Posterior vena cava (tissue), 2 donors: ENCODE data around the gene USP16. TPM values are rescaled to one million over a fixed set of nuclear protein-coding genes. Genes with fewer than 3 reads are reported as not detected.
"Not testable (repeated sequence)": the region's sequence is repeated elsewhere in the genome, so short reads cannot be mapped to it uniquely, and the experiment has no call there.

Source experiments
- DNase-seq: peaks from one replicate; pipeline ENCODE4 v3.0.0-alpha.2; 2020; ENCODE audit warnings: low spot score
- intact Hi-C, 2 donors: fragments of 100-400 bp; cut with DNase I; formaldehyde crosslinking; loops; one replicate each; pipeline versions ENCODE4 v1.14.1 to v1.14.2; 2022 to 2023
- long read RNA-seq, 2 donors: library from polyadenylated mRNA; unstranded; transcript quantifications; one replicate each; pipeline ENCODE4 v2.0.0, GENCODE V29; 2020 to 2021
- total RNA-seq, 2 donors: library from RNA; stranded (reverse); fragmentation: NEBNext Ultra II Directional; extraction: Animal tissue kit (Norgen Biotek cat#: 25700); gene quantifications; one replicate each; pipeline ENCODE4 v1.2.1, GENCODE V29; 2021
- donor health status: DM: yes; HTN: yes; CAD: no.
- donor health status: DM: yes; HTN: yes; CAD: no.

USP16 gene
- total RNA-seq: 10 to 100 TPM; 34.7 to 43.4 TPM
- long read RNA-seq, donor 1, partial matches to known transcripts: 7 of 10 reads
- long read RNA-seq, donor 1, other reads (novel, unspliced or antisense): 0 of 10 reads
- long read RNA-seq, donor 2, partial matches to known transcripts: 12 of 15 reads
- long read RNA-seq, donor 2, other reads (novel, unspliced or antisense): 3 of 15 reads

DNA sequence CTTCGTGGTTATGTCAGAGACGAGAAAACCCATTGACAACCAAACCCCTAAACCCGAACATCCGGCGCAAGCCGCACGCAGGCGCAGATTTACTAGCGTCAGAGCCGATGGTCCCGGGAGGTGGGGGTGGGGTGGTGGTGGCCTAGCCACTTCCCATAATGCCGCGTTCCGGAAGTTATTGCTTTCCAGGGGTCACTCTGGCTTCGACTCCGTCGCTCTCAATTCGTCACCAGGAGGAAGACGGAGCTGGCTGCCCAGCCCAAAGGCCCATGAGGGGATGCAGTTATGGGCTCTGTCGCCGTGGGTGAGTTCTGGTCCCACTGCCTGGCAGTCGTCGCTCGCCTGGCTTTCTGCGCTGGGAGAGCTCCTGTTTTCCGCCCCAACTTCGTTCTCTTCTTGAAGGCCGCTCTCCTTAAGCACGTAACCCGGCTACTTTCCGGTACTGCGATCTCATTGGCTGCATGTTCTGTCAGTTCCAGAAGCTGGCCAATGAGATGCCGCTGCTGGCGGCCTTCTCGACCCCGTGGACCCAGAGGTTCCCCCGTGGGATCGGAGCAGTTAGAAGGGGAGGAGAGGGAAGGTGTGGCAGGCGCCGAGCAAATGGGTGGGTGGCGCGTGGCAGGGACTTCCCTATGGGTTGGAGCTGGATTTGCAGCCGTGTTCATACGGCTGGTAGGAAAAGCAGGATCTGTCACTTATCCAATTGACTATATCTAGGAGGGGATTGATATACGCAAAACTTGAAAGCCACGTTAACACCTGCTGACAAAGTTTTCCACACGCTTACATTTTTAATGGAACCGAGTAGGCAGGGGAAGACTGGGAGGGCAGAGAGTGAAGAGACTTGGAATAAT, at the start of gene USP16:
Gene USP16, plus strand, starts transcription at position 195 of the 854 bp plus-strand sequence. CDS start 3,246 bp downstream, outside the sequence.
- peak; percentile 97 for DNase-seq
- intact Hi-C loops: no loop called here

GRCh38 chr21:28975397-28975796, 49.1 kb upstream of the USP16 start:
- intact Hi-C loops: no loop called here
- no peak for DNase-seq

- DNase-seq: no peak
Observed at GRCh38 chr21:28979092-28979491, 45.4 kb upstream of the USP16 start.

GRCh38 chr21:28982637-28983036, 41.8 kb upstream of the USP16 start:
- intact Hi-C loops: no loop called here

More at GRCh38 chr21:28979092-28979491, 45.4 kb upstream of the USP16 start:
- intact Hi-C loops: no loop called here

DNA sequence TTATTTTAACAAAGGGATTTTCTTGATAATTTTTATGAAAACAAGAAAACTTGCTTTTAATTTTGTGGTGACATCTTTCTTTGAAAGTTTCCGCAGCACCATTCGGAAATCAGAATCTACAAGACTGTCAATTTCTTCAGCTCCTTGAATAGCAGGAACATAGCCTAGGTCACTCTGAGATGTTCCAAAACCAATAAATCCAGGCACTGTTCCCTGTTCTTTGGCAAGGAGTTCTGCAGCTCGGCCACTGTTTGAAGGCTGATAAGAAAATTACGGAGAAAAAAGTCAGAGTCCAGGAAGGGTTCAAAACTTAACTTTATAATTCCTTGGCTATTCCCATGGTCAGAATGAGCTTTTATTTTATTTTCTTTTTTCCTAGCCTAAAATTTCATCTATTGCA, 37.8 kb upstream of the USP16 start:
- intact Hi-C loops: no loop called here

More at GRCh38 chr21:28982637-28983036, 41.8 kb upstream of the USP16 start:
- DNase-seq: no peak

DNA sequence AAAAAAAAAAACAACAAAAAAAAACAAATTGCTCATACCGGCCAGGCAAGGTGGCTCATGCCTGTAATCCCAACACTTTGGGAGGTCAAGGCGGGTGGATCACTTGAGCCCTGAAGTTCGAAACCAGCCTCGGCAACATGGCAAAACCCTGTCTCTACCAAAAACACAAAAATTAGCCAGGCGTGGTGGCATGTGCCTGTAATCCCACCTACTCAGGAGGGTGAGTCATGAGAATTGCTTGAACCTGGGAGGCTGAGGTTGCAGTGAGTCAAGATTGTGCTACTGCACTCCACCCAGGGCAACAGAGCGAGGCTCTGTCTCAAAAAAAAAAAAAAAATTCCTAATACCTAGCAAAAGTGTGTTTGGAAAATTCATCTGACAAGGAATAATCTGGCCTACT, 36.3 kb upstream of the USP16 start:
- intact Hi-C loops, DNase-seq: not testable (repeated sequence)

More for the DNA sequence above, 37.8 kb upstream of the USP16 start:
- DNase-seq: no peak

- DNase-seq: no peak
- intact Hi-C loops: no loop called here
Observed at GRCh38 chr21:28991861-28992525, 32.5 kb upstream of the USP16 start.

- intact Hi-C loops: no loop called here
- DNase-seq: peak; percentile 99
Observed at GRCh38 chr21:28992526-28993292, 31.8 kb upstream of the USP16 start, which contains the start of gene LTN1. Gene LTN1 (minus strand): TSS chr21:28992877. CDS start chr21:28992805, 72 bp downstream.

DNA sequence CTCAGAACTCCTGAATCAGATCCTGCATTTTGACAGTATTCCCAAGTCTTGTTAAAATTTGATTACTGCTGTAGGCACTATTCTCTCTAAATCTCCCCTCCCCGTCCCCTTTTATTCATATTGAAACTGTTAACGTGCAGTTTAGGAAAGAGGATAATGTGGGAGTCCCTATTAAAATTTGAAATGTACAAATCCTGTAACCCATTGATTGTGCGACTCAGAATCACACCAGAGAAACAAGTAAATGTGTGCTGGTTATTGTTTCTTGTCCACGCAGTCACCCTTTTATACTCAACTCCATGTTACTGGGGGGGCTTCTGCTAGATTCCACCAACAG, 31.2 kb upstream of the USP16 start:
- intact Hi-C loops: no loop called here
- DNase-seq: no peak

DNA sequence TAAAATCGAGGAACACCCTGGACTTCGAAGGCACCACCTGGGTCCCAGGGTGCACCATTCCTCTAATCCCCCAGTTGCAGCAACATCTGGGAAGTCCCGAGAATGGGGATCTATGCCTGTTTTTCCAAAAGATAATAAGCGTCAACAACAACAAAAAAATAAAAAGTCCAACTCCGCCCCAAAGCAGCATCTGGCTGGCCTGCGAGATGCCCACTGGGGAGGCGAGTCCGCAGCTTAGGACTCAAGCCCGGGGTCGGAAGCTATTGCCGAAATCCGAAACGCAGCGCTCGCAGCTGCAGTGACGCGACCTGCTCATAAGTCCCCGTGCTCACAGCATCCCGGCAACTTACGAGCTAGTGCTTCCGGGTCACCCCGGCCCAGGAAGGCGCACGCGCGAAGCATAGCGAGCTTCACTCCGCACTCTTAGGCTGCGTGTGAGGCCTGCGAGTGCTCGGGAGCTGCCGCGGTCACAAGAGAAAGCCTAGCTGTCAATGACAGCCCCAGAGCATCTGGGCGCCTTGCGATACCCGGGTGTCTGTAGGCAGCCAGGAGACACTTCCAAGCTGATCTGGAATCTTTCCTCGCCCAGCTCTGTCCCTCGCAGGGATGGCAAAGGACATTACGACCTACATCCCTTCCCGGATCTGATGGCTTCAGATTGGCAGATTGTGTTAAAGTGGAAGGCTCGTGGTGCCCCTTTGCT, 21.9 kb upstream of the USP16 start:
- intact Hi-C loops: no loop called here

GRCh38 chr21:29005696-29006095, 18.8 kb upstream of the USP16 start:
- intact Hi-C loops: no loop called here
- DNase-seq: no peak

More for the DNA sequence above, 21.9 kb upstream of the USP16 start:
- DNase-seq: peak; percentile 99

GRCh38 chr21:29007135-29007534, 17.3 kb upstream of the USP16 start:
- DNase-seq: no peak
- intact Hi-C loops: no loop called here

- intact Hi-C loops: no loop called here
- DNase-seq: no peak
Observed at GRCh38 chr21:29007810-29008209, 16.7 kb upstream of the USP16 start.

GRCh38 chr21:29008367-29008766, 16.1 kb upstream of the USP16 start:
- DNase-seq: no peak
- intact Hi-C loops: no loop called here

GRCh38 chr21:29011236-29011635, 13.2 kb upstream of the USP16 start:
- DNase-seq, intact Hi-C loops: not testable (repeated sequence)

- no peak for DNase-seq
- intact Hi-C loops: no loop called here
Observed at GRCh38 chr21:29017639-29018237, 6.7 kb upstream of the USP16 start.

DNA sequence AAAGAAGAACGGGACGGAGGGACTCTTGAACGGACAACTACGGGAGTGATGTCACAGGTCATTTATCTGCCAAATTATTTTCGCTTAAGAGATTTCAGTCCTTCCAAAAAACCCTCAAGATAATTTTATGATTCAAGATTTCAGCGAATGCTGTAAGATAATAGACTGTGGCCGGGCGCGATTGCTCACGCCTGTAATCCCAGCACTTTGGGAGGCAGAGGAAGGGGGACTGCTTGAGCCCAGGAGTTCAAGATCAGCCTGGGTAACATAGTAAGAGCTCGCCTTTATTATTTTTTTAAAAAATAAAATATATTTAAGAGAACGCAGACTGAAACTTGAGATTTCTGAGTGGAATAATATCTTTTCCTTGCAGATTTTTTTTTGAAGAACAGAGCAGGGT, 5.9 kb upstream of the USP16 start:
- no peak for DNase-seq
- intact Hi-C loops: no loop called here

GRCh38 chr21:29022166-29022565, 2.3 kb upstream of the USP16 start:
- no peak for DNase-seq
- intact Hi-C loops: no loop called here
